Stimulated activated CD4-positive, alpha-beta T cell treated with anti-CD3 and anti-CD28 coated beads, Interleukin-12 subunit alpha, Interleukin-12 subunit beta, amount 100 ng/mL, for 4 hours (primary cell): Measurements from ENCODE around the gene SOHLH1.
"Not testable (repeated sequence)": the region's sequence is repeated elsewhere in the genome, so short reads cannot be mapped to it uniquely, and the experiment has no call there.

Experiments
- DNase-seq: peaks from one replicate; pipeline ENCODE4 v3.0.0-alpha.2; 2020

SOHLH1 gene

DNA sequence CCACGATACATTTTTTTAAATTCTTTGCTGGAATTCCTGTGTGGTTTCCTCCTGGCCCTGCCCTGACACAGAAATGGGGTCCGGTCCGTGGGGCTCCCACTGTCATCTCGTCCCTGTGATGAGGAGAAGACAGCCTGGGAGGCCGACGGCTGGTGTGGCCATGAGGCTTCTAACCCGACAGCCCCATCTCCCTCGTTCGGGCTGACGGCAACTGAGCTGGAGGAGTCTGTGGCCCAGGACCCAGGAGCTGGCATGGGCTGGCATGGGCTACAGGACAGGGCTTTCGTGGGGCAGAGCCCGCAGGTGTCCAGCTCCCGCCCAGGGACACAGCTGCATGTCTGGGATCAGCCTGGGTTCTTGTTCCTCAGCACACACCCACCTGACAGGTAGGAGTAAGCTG is 22.4 kb downstream of the SOHLH1 start:
- no peak for DNase-seq

DNA sequence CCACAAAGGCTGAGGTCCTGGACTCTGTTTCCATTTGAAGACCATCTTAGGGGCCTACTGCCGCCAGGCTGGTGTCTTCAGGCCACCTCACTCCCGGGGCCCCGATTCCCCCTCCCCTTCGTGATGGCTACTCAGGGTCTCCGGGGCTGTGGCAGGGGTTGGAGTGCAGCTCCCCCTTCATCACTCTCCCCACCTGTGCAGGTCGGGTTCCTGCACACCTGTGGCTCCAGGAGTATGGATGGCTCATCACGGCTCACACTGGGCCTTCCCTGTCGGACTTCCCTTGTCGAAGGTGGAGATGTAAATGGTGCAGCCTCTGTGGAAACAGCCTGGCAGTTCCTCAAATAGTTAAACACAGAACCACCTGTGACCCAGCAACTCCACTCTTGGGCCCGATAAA is 24.3 kb downstream of the SOHLH1 start:
- no peak for DNase-seq

DNA sequence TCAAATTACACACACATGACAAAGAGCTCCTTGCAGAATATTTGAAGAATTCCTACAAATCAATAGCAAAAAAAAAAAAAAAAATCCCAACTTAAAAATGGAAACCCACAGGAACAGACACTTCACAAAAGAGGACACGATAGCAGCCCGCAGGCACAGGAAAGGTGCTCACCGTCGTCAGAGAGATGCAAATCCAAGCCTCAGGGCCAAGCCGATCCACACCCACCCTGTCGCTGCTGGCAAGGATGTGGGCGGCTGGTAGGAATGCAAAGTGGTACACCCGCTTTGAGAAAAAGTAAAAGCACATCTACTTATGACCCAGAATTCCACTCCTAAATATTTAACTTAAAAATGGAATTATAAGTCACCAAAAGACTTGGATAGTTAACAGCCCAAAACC is 25.3 kb downstream of the SOHLH1 start:
- no peak for DNase-seq

DNA sequence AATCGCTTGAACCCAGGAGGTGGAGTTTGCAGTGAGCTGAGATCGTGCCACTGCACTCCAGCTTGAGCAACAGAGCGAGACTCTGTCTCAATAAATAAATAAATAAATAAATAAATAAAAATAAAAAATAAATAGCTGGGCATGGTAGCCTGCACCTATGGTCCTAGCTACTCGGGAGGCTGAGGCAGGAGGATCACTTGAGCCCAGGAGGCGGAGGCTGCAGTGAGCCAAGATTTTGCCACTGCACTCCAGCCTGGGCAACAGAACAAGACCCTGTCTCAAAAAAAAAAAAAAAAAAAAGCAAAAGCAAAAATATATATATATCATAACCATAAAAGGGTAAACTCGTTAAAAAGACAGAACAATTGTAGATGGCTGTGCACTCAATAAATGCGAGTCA is 26.5 kb downstream of the SOHLH1 start:
- DNase-seq, result not testable (repeated sequence)

DNA sequence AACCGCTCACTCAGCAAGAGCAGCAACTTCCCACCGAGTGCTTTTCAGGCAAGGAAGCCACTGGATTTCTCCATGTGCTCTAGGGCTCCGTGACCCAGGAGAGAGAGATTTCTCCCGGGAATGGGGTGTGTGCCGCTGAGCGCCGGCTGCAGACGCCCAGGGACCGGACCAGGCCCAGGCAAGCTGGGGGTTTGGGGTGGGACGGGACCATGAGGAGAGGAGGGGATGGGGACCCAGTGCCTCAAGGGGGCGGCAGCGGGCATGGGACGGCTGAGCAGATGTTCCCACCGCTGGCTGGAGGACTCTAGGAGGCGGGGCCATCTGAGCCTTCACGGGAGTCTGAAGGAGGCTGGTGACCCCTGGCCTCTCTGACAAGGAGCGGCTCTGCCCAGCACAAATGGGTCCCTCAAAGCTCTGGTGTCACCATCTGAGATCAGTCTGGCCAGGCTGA is 27.7 kb downstream of the SOHLH1 start:
- DNase-seq, result no peak

DNA sequence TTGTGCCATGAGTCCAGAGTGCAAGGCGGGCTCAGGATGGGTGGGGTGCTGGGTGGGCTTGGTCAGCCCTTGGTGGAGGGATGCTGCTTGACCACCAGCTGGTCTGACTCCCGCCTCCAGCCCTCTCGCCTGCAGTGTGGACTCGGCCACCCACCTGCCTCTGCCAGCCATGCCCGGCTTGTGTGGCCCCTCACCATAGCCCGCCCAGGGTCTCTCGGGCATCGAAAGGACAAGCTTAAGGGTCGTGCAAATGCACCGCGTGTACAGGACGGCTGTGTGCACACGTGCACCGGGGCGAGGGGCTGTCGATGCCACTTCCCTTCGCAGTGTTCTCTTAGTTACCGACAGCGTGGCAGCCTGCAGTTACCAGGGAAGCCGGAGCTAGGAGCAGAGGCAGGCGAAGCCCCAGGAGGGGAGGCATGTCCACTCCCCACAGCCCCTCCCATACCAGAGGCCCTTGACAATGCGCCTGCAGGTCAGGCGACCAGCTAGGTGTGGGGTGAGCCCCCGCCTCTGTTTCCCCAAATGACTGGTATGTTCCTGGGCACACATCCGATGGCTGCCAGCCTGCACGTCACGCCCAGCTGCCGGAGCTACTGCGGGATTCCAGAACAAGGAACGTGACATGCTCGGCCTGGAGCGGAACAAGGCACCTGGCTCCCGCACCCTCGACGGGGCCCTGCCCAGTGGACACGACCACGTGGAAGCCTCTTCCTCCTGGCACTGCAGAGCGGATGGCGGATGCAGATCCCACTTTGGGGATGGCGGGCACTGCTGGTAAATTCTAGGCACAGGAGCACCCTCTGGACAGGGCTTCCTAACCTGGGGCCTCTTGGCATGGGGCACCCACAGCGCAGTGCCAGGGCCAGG is 28.3 kb downstream of the SOHLH1 start:
- DNase-seq, result no peak

DNA sequence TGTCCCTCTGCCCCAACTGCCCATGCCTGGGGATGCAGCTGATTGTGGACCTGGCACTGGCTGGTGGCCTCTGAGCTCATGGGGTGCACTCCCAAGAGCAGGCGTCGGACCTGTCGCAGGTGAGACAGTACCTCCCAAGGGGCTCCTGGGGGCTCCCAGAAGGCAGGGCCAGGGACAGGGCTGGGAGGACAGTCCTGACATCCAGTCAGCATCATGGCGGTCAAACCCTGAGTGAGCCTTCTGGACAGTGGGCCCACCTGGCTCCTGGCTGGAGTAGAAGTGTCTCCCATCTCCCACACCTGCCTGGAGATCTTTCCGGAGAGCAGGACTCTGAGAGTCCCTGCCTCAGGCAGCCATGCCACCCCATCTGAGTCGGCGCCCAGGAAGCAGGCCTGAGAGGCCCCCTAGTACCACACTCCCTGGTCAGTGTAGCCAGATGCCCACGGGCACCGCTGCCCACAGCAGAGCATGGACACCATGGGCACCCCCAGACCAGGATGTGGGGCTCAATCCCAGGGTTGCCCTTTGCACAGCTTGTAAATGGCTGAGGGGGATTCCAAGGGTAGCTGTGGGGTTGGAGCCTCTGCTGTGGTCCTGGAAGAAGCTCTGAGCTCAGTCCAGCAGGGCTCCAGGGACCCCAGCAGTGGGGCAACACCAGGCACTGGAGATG is 29.5 kb downstream of the SOHLH1 start:
- DNase-seq, result no peak

DNA sequence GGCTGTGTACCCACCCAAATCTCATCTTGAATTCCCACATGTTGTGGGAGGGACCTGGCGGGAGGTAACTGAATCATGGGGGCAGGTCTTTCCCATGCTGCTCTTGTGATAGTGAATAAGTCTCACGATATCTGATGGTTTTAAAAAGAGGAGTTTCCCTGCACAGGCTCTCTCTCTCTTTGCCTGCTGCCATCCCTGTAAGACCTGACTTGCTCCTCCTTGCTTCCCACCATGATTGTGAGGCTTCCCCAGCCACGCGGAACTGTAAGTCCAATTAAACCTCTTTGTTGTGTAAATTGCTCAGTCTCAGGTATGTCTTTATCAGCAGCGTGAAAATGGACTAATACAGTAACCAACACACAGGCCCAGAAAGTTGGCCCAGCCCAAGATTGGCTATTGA is 30.3 kb downstream of the SOHLH1 start:
- not testable (repeated sequence) for DNase-seq

DNA sequence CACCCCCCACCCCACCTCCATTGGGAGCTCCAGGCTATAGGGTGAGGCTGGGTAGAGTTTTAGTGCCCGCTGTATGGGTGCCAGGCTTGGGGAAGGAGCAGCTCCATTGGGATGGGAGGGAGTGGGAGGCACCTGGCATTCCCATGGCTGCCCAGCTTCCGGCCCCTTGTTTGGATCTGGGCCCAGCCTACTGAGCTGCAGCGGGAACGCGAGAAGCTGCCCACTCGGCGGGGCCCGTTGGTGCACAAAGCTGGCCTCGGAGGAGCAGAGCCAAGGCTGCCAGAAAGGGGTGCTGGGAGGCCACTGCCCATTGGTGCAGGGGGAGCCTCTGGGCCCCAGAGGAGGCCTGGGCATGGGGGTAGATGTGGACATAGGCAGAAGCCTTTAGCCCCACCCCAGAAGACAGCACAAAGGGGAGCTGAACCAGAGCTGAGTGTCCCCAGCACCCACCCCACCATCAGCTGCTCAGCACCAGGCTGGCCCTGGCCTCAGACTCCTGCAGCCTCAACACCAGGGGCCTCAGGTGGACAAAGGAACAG is 31.7 kb downstream of the SOHLH1 start:
- DNase-seq, result no peak

DNA sequence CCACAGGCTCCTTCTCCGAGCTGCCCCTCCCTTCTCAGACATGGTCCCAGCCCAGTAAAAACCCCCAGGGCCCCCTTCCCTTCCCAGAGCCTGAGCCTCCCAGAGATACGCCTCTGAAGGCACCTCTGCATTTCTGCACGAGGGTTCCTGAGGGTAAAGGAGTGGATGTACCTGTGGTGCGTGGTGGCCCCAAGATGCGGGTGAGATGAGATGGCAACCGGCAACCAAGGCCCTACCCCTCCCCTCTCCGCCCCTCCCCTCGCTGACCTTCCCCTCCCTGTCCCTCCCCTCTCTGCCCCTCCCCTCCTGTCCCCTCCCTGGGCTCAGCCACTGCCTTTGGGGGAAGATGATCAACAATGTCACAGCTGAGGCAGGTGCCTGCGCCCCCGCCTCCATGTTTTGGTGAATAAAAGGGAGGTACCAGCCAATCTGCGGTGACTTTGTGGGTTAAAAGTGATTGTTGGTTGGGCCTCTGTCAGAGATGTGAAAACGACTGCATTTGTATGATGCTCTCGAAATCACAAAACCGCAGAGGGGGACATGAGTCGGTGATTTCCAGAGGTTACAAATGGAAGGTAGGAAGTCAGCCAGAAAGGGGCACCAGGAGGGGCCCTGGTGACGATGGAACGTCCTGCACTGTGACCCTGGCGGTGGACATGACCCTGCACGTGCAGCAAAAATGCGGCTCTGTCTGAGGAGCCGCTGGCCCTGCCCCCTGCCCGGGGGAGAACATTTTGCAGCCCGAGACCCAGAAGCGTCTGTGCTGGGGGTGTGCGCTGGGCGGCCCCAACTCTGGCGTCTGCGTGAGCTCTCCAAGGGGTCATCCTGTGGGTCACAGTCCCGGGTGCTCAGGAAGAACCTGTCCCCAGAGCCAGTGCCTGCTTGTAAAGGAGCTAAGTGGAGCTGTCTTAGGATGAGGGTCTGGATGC is 32.5 kb downstream of the SOHLH1 start:
- no peak for DNase-seq

DNA sequence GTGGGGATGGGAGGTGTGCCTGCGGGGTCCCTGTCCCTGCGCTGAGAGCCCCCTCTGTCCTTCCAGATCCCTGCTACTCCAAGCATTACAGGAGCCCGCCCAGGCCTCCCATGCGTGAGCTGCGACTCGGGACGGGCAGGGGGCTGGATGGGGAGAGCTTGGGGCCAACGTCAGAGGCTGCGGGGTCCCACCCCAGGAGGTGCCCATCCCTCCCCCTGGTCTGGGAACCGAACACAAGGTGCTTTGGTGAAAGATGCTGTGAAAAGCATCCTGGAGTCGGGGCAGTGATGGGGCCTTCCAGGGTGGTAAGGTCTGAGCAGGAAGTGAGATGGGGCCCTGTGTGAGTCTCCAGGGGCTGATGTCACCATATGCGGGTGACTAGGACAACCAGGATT is 33.5 kb downstream of the SOHLH1 start:
- no peak for DNase-seq

DNA sequence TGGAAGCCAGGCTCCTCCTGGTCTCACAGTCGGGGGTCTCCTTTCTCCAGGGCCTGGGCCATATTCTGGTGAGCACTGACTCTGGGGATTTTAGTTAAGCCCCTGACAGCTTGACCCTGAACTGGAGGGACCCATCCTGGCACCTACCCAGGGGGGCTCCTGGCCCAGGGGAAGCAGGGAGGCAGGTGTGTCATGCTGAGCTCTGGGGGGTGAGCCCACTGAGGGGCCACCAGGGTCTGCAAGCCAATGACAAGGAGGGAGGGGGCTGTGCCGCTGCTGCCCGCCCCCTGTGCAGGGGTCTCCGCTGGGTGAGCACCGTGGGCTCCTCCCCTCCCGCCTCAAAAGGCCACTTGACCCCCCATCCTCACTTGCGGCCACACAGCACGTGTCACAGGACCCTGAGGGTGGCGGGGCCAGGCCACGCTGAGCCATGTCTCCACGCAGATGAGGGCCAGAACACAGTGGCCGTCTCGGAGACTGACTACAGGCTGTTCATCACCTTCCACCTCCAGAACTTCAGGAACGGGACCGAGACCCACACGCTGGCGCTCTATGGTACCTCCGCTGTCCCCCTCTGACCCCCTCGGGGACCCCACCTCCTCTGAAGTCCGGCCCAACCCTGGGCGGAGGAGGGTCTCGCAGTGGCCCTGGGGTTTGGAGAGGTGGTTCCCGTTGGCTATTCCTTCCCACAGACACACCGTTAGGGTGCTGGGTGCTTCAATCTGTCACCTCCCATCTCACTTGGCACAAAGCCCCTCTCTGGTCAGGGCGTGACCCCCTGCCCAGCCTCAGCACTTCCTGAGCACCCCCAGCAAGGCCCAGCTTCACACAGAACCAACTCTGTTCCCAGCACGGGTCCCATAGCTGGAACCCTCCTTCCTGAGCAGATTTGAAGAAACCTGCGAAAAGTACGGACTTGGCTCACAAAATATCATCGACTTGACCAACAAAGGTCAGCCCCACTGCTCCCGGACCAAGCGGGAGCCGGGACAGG is 34.2 kb downstream of the SOHLH1 start:
- no peak for DNase-seq

DNA sequence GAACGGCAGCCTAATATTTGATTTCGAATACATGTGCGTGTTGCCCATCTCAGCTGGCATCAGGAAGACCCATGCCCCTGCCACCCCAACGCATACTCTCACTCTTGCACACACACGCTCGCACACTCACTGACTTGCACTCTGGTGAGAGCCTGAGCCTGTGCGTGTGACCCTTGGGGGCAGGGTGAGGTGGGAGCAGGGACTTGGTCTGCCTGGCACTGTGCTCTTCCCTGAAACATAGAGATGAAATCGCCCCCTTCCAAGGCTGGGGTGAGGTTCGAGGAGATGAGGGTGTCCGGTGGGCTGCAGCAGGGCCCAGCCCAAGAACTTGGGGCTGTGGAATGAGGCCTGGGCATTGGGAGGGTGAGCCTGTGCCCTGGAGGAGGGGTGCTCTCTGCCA is 35.0 kb downstream of the SOHLH1 start:
- no peak for DNase-seq

DNA sequence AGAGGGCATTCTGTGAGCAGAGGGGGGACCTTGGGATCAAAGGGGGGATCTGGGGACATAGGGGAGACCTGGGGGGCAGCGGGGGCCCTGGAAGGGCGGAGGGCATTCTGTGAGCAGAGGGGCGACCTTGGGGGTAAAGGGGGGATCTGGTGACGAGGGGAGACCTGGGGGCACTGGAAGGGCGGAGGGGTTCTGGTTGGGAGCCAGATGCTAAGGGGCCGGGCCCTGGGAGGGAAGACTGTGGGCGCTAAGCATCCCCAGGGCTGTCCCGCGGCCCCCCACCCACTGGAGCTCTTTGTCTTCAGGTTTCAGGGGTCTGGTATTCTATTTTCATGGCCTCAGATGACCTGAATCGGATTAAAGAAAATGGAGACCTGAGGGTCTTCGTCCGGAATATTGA is 35.4 kb downstream of the SOHLH1 start:
- DNase-seq, result no peak

DNA sequence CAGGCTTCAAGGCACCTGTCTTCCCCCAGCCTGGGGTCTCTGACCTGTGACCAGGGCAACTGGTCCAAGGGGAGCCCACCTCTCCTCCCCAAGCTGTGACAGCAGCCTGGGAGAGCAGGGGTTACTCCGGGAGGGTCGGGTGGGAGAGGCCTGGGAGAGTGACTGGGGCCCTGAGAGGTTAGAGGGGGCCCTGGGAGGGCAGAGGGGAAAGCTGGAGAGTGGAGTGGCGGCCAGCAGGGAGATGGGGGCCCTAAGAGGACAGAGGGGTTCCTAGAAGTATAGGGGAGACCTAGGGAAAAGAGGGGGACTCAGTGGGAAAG is 35.9 kb downstream of the SOHLH1 start:
- DNase-seq, result no peak

DNA sequence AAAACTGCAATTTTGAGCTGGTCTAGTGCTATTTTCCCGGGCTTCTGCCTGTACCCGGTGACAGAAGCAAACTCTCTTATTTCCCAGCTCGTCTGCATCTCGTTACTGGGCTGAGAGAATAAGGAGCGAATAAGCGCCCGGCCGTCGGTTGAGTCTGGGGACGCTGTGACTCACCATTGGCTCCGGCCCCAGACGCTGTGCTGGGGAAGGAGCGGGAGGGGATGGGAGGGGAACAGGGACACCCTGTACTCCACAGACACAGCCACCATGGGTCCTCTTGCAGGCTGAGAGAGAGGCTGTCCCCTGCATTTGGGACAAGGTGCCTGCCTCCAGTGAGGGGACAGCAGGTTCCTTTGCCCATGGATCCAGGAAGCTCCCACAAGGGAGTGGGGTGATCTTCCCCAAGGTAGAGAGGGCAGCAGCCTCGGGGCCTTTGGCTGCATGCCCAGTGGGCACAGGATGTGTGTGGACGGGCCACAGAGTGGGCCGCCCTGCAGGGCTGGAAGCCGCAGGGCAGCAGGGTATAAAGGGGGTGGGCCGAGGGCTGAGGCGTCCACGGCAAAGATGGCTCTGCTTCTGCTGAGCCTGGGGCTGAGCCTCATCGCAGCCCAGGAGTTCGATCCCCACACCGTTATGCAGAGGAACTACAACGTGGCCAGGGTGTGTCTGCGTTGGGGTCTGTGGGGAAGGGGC is 36.4 kb downstream of the SOHLH1 start, which contains the start of gene LCN9:
Gene LCN9 (plus strand): TSS at position 552 of the 693 bp plus-strand sequence. CDS start 13 bp downstream, at position 565.
- no peak for DNase-seq

DNA sequence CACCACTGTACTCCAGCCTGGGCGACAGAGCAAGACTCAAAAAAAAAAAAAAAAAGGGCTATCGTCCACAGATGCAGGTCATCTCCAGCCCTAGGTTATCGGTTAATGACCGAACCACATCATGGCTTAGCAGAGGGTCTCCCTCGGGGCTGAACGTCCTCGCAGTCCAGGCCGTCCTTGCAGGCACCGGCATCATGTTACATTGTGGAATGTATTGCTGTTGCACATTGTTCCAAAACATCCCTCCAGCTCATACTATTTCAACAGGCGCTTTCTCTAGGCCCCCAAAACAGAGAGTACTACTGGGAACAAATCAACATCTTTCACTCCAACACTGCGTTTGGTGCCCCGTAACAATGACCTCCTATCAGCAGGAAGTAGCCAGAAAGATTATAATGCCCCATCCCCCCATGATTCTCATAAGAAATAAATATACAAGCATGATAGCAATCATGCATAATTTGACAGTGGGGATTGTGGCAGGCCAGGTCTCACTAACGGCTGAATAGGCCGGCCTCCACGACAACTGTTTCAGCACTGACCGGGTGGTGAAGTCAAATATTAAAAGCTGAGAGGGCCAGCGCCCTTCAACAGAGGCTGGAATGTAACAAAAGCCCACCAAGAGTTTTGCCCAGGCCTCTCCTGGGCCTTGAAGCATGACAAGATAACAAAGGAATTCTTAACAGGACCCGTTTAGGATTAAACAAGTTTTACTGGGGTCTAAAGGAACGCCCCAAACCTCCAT is 37.3 kb downstream of the SOHLH1 start:
- DNase-seq, result no peak

DNA sequence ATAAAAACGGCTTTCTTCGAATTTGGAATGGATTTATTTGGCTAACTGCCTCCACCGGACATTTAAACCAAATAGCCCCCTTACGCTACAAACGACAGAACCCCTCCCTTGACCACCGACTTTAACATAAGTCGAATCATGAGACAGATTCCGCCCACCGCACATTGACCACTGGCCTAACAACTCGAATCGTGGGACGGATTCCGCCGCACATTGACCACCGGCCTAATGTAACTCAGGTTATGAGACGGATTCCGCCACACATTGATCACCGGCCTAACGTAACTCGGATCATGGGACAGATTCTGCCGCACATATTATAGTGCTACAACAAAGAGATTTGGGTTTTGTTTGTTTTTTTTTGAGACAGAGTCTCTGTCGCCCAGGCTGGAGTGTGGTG is 38.9 kb downstream of the SOHLH1 start:
- no peak for DNase-seq

DNA sequence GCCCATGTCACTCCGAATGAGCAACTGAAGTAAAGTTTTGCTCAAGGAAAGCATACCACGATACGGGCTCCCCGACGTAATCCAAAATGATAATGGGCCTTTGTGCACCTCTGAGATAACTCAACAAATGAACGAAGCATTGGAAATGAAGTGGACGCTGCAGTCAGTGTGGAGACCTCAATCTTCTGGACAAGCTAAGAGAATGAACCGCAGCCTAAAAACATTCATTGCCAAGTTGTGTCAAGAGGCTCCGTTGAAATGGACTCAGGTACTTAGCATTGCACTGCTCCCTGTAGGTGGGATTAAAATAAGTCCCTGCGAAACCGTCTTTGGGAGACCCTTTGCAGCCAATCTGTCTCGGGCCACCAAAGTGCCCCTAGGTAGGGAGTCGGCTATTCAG is 40.0 kb downstream of the SOHLH1 start:
- DNase-seq, result no peak

DNA sequence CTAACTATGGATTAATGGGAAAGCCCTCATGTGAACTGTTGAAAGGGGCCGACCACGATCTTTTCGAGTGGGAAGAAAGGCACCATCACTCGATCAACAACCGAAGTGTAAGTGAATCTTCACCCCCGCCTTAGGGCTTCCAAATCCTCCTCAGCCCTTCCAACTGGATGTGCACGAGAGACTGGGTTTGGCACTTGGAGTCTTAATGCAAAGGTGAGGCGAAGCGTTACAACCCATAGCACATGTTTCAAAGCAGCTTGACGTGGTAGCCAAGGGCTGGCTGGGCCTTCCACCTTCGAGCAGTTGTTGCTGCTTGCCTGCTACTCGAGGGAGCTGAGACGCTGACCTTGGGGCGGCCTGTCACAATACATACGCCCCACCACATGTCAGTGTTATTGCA is 41.9 kb downstream of the SOHLH1 start:
- DNase-seq, result no peak
